WERI-Rb-1 (cell line): ENCODE data around the gene MBNL3.
A peak's percentile ranks its signal among the peaks of the same experiment; 100 is the strongest.

ENCODE experiments used
- DNase-seq: peaks from one replicate; pipeline ENCODE4 v3.0.0-alpha.2; 2020
- H3K27ac ChIP-seq: fragments of 250-450 bp; sonication (Bioruptor Pico); 2 replicates; pipeline ENCODE4 v1.5.1; 2020; ENCODE audit warnings: mild to moderate bottlenecking, moderate library complexity
- H3K27me3 ChIP-seq: fragments of 250-450 bp; sonication (Bioruptor Pico); 2 replicates; pipeline ENCODE4 v1.5.1; 2021; ENCODE audit warnings: mild to moderate bottlenecking, low read depth, moderate library complexity; ENCODE audit not compliant: insufficient read depth, severe bottlenecking
- H3K36me3 ChIP-seq: fragments of 250-450 bp; sonication (Bioruptor Pico); 2 replicates; pipeline ENCODE4 v1.5.1; 2020; ENCODE audit warnings: mild to moderate bottlenecking, moderate library complexity
- H3K4me3 ChIP-seq: 2 replicates; pipeline ENCODE4 v1.5.1; 2011; ENCODE audit warnings: low read depth, mild to moderate bottlenecking, control low read depth, low read length
- H3K9me3 ChIP-seq: fragments of 250-450 bp; sonication (Bioruptor Pico); 2 replicates; pipeline ENCODE4 v1.5.1; 2021; ENCODE audit warnings: mild to moderate bottlenecking, moderate library complexity; ENCODE audit not compliant: severe bottlenecking
- TF ChIP-seq, protein P1 (sequence below): IDR thresholded peaks from 2 replicates; pipeline ENCODE4 v1.5.1; 2011; ENCODE audit warnings: low read depth, mild to moderate bottlenecking, control low read depth, inconsistent platforms, low read length

MBNL3 gene, protein sequence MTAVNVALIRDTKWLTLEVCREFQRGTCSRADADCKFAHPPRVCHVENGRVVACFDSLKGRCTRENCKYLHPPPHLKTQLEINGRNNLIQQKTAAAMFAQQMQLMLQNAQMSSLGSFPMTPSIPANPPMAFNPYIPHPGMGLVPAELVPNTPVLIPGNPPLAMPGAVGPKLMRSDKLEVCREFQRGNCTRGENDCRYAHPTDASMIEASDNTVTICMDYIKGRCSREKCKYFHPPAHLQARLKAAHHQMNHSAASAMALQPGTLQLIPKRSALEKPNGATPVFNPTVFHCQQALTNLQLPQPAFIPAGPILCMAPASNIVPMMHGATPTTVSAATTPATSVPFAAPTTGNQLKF

DNA sequence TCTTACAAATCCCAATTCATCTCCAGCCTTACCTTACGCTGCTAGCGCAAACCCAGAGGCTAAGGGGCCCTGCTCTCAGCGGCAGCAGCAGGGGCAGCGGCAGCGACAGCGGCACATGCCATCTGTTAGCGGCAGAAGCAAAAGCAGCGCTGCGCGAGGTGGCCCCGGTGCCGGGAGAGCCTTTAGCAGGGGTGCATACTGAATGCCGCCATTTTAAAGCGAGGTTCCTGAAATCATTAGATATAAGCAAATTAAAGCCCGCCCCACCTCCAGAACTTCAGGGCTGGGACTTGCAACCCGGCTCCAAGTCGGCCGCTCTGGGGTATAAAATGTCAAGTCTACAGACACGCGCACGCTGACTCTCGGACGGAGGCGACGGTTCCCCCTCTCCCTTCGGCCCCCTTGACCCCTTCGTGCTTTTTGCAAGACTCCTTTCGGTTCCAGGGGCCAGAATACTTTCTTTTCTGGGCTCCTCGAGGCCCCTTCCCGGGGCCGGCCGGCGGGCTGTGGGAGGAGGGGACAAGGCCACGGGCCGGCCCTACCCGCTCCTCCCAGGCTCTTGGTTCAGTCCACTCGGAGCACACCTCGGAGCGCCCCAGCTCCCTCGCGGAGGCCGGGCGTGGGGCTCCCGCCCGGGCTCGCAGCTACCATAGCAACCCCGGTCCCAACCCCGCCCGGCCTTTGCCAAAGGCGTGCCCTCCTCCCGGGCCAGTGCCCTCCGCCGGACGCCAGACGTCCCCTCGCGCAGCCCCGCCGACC is at the start of gene MBNL3:
Gene MBNL3 (minus strand): TSS at position 220 of the 759 bp plus-strand sequence. CDS start 49,427 bp downstream, outside the sequence.
- no peaks in the 10 kb centered on the region for H3K36me3 ChIP-seq
- H3K27ac ChIP-seq, result peak within 1 kb of the TSS; percentile 94
- no peaks in the 10 kb centered on the region for H3K27me3 ChIP-seq
- peak; percentile 62 for DNase-seq
- H3K4me3 ChIP-seq, result peak within 1 kb of the TSS; percentile 63
- TF ChIP-seq, protein P1, sequence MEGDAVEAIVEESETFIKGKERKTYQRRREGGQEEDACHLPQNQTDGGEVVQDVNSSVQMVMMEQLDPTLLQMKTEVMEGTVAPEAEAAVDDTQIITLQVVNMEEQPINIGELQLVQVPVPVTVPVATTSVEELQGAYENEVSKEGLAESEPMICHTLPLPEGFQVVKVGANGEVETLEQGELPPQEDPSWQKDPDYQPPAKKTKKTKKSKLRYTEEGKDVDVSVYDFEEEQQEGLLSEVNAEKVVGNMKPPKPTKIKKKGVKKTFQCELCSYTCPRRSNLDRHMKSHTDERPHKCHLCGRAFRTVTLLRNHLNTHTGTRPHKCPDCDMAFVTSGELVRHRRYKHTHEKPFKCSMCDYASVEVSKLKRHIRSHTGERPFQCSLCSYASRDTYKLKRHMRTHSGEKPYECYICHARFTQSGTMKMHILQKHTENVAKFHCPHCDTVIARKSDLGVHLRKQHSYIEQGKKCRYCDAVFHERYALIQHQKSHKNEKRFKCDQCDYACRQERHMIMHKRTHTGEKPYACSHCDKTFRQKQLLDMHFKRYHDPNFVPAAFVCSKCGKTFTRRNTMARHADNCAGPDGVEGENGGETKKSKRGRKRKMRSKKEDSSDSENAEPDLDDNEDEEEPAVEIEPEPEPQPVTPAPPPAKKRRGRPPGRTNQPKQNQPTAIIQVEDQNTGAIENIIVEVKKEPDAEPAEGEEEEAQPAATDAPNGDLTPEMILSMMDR, result no peak
- no peaks in the 10 kb centered on the region for H3K9me3 ChIP-seq

DNA sequence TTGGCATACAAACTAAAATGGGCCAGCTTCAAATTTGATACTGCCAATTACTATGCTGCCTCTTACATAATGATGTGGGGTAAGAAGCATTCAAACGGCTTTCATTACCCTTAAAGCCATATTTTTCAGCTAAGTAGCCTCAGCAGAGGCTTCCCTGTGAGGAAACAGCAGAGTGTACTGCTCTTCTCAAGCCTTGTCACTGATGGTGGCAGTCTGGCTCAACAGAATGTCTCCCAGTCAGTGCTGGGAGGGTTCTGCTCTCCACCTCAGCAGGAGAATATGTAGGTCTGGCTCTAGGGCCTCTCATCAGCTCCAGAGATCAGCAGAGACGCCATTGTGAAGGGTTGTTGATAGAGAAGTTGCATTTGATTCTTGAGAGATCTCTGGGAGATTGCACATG is 44.6 kb upstream of the MBNL3 start:
- Histone ChIP-seq H3K27ac (no peak overlapping the region), H3K36me3 (no peaks in the 10 kb centered on the region), H3K27me3 (peaks cover 3% of the 10 kb centered on the region), H3K4me3 (no peak overlapping the region), H3K9me3 (no peaks in the 10 kb centered on the region)
- DNase-seq, result no peak
- TF ChIP-seq, protein P1, result no peak

DNA sequence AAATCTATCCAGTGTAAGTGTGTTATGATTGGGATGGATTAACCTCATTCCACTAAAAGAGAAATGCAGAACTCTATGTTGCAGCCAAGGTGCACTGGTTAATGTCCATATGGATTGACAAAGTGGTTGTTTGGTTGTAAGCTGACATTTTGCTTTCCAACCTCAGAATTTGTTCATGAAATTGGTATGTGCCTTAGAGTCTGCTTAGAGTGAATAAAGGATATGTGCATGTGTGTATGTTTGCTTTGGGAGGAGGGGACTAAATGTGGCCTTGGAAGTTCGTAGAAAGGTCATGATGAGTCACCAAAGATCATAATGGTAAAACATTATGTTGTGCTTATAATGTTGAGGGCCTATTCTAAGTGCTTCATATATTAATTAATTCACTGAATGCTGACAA is 44.1 kb upstream of the MBNL3 start:
- H3K4me3 ChIP-seq, result no peak overlapping the region
- H3K9me3 ChIP-seq, result no peaks in the 10 kb centered on the region
- H3K27me3 ChIP-seq, result peaks cover 6% of the 10 kb centered on the region
- TF ChIP-seq, protein P1, result no peak
- no peak for DNase-seq
- H3K27ac ChIP-seq, result no peak overlapping the region
- H3K36me3 ChIP-seq, result no peaks in the 10 kb centered on the region

DNA sequence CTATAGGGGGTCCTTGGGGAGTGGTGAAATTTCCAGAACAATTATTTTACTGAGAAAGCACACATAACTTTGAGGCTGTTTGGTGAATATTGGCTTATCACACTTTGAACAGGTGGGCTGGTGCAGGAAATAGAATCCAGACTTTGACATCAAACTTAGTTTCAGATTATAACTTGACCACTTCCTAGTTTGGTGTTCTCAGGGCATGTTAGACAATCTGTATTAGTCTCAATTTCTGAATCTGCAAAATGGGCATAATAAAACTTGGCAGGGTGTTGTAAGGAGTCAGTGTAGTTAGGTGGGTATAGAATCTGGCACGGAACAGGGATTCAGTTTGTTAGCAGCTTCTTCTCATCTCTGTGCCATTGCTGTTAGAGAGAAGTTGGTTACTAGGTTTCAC is 43.3 kb upstream of the MBNL3 start:
- Histone ChIP-seq H3K4me3 (no peak overlapping the region), H3K36me3 (no peaks in the 10 kb centered on the region), H3K27me3 (peaks cover 8% of the 10 kb centered on the region), H3K27ac (no peak overlapping the region), H3K9me3 (no peaks in the 10 kb centered on the region)
- TF ChIP-seq, protein P1, result no peak
- DNase-seq, result no peak

DNA sequence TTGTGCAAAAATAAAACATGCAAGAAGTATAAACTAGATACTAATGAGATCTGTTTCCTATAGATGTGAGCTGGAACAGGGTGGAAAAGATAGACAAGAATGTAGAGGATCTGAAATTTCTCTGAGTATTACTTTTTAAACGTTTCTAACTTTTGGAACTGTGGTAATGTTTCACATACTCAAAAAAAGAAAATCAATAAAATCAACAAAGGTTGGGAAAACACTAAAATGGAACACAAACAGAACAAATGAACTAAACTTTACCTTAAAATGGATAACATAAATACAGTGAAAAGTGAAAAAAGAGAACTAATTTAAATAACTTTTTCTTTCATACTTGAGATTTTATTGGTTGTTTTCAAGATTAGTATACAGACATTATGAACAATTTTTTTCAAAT is 32.0 kb upstream of the MBNL3 start:
- H3K4me3 ChIP-seq, result no peak overlapping the region
- no peaks in the 10 kb centered on the region for H3K27me3 ChIP-seq
- no peaks in the 10 kb centered on the region for H3K36me3 ChIP-seq
- no peaks in the 10 kb centered on the region for H3K9me3 ChIP-seq
- TF ChIP-seq, protein P1, result no peak
- no peak for DNase-seq
- no peak overlapping the region for H3K27ac ChIP-seq
